ENCODE measurements around the gene TBC1D9B. TPM values are rescaled to one million over a fixed set of nuclear protein-coding genes. Genes with fewer than 3 reads are reported as not detected.

Gene TBC1D9B
- total RNA-seq, 1 experiment from 2014 or later, result 44.9 TPM

GRCh38 chr5:179866241-179867078, 41.2 kb downstream of the TBC1D9B start:
- no peak for DNase-seq
- Histone ChIP-seq H3K9ac (ENCODE audit: low read length) (no peak overlapping the region), H3K4me1 (ENCODE audit: insufficient read depth, low read length) (no peaks in the 10 kb centered on the region), H3K36me3 (ENCODE audit: low read depth, low read length) (no peaks in the 10 kb centered on the region; the same call in 1 of the 2 replicates), H3K79me2 (ENCODE audit: low read length) (no peaks in the 10 kb centered on the region), H3F3A (ENCODE audit: low read length, unreplicated experiment) (no peaks in the 10 kb centered on the region), H3K27me3 (ENCODE audit: low read length) (no peaks in the 10 kb centered on the region), H3K9me3 (ENCODE audit: low read length) (no peaks in the 10 kb centered on the region), H3K27ac (ENCODE audit: low read length) (no peak overlapping the region), H3K4me3 (ENCODE audit: low read length) (no peak overlapping the region), H3K9me2 (replicated peaks; ENCODE audit: low read length) (no peaks in the 10 kb centered on the region), H4K20me1 (ENCODE audit: low read length) (no peaks in the 10 kb centered on the region), H3K4me2 (ENCODE audit: low read length) (no peak overlapping the region), H2AFZ (ENCODE audit: low read length) (no peak overlapping the region)
- ATAC-seq, result peak; percentile 30; the same call in 1 of the 2 replicates
- intact Hi-C loops (cut with micrococcal nuclease), result no loop called here
- BruUV-seq (replicated peaks), result no TSS peak
- CTCF ChIA-PET, result no interaction called here
- TF ChIP-seq CTCF (conservative IDR thresholded peaks at IDR 0.05; ENCODE audit: low read depth, low read length) (peak; percentile 22; the same call in 1 of the 2 replicates), EZH2 (IDR thresholded peaks at IDR 0.05; ENCODE audit: low read length, unreplicated experiment) (no peak), EZH2phosphoT487 (IDR thresholded peaks at IDR 0.05; ENCODE audit: borderline replicate concordance, low read length) (no peak)
- POLR2A ChIA-PET (ENCODE audit: unreplicated experiment), result no interaction called here

- no peak overlapping the region for H3K4me3 ChIP-seq (ENCODE audit: low read length)
- H3K4me1 ChIP-seq (ENCODE audit: insufficient read depth, low read length), result no peaks in the 10 kb centered on the region
- no peak overlapping the region for H3K27ac ChIP-seq (ENCODE audit: low read length)
- CTCF ChIA-PET, result no interaction called here
- ATAC-seq (no peak), DNase-seq (no peak)
- H2AFZ ChIP-seq (ENCODE audit: low read length), result no peak overlapping the region
- no peaks in the 10 kb centered on the region; the same call in 1 of the 2 replicates for H3K36me3 ChIP-seq (ENCODE audit: low read depth, low read length)
- BruUV-seq (replicated peaks), result no TSS peak
- H3F3A ChIP-seq (ENCODE audit: low read length, unreplicated experiment), result no peaks in the 10 kb centered on the region
- no peaks in the 10 kb centered on the region for H3K9me2 ChIP-seq (replicated peaks; ENCODE audit: low read length)
- no peak for TF ChIP-seq CTCF (conservative IDR thresholded peaks at IDR 0.05; ENCODE audit: low read depth, low read length)
- TF ChIP-seq EZH2phosphoT487 (IDR thresholded peaks at IDR 0.05; ENCODE audit: borderline replicate concordance, low read length), result no peak
- TF ChIP-seq EZH2 (IDR thresholded peaks at IDR 0.05; ENCODE audit: low read length, unreplicated experiment), result no peak
- H3K9me3 ChIP-seq (ENCODE audit: low read length), result no peaks in the 10 kb centered on the region
- no peaks in the 10 kb centered on the region for H3K27me3 ChIP-seq (ENCODE audit: low read length)
- no peaks in the 10 kb centered on the region for H3K79me2 ChIP-seq (ENCODE audit: low read length)
- intact Hi-C loops (cut with micrococcal nuclease), result no loop called here
- POLR2A ChIA-PET (ENCODE audit: unreplicated experiment), result no interaction called here
- no peaks in the 10 kb centered on the region for H4K20me1 ChIP-seq (ENCODE audit: low read length)
- H3K9ac ChIP-seq (ENCODE audit: low read length), result no peak overlapping the region
- H3K4me2 ChIP-seq (ENCODE audit: low read length), result no peak overlapping the region
Measured at GRCh38 chr5:179865491-179866240, 42.0 kb downstream of the TBC1D9B start.
